Fibroblast of skin of scalp (primary cell): ENCODE measurements around the gene ADGRG2.

Experiments used
- DNase-seq: peaks from one replicate; pipeline ENCODE4 v3.0.0-alpha.2; 2013

ADGRG2 gene

GRCh38 chrX:18951032-18951431, 171.2 kb downstream of the ADGRG2 start:
- no peak for DNase-seq

GRCh38 chrX:18949944-18950301, 172.3 kb downstream of the ADGRG2 start:
- no peak for DNase-seq

- no peak for DNase-seq
These were observed 172.9 kb downstream of the ADGRG2 start for GRCh38 chrX:18949291-18949943.

GRCh38 chrX:18946611-18947010, 175.7 kb downstream of the ADGRG2 start:
- no peak for DNase-seq

- no peak for DNase-seq
These were observed 176.1 kb downstream of the ADGRG2 start for GRCh38 chrX:18946157-18946556.

- DNase-seq = no peak
These were observed 176.8 kb downstream of the ADGRG2 start for GRCh38 chrX:18945483-18945882.

GRCh38 chrX:18944482-18944881, 177.8 kb downstream of the ADGRG2 start:
- DNase-seq = no peak

- no peak for DNase-seq
These were observed 180.4 kb downstream of the ADGRG2 start for GRCh38 chrX:18941896-18942295.
